Measurements from ENCODE around the gene CMTM3.

The CMTM3 gene

GRCh38 chr16:66656547-66656946 lies 52.0 kb downstream of the CMTM3 start:
- TF ChIP-seq POLR2AphosphoS5 (IDR thresholded peaks at IDR 0.05; ENCODE audit: low read depth), result no peak
- DNase-seq (ENCODE audit: low read depth in 1 of 2, low spot score in 1 of 2), result no peak
- Histone ChIP-seq H3K27ac (replicated peaks) (no peak overlapping the region), H3K27me3 (ENCODE audit: insufficient read depth, poor library complexity, severe bottlenecking) (no peaks in the 10 kb centered on the region), H3K4me3 (replicated peaks; ENCODE audit: insufficient read depth, low read length) (no peak overlapping the region)

GRCh38 chr16:66658143-66658859 lies 53.8 kb downstream of the CMTM3 start:
- no peak for DNase-seq (ENCODE audit: low read depth in 1 of 2, low spot score in 1 of 2)
- Histone ChIP-seq H3K4me3 (replicated peaks; ENCODE audit: insufficient read depth, low read length) (no peak overlapping the region), H3K27me3 (ENCODE audit: insufficient read depth, poor library complexity, severe bottlenecking) (no peaks in the 10 kb centered on the region), H3K27ac (replicated peaks) (no peak overlapping the region)
- TF ChIP-seq SPI1 (IDR thresholded peaks at IDR 0.05; ENCODE audit: borderline replicate concordance, low read depth) (no peak), REST (IDR thresholded peaks at IDR 0.05; ENCODE audit: insufficient replicate concordance, low read depth) (no peak), GABPA (IDR thresholded peaks at IDR 0.05; ENCODE audit: low read depth) (no peak), CTCF (IDR thresholded peaks at IDR 0.05; ENCODE audit: insufficient read depth, low read length) (no peak), POLR2AphosphoS5 (IDR thresholded peaks at IDR 0.05; ENCODE audit: low read depth) (no peak)

GRCh38 chr16:66658860-66659190 lies 54.3 kb downstream of the CMTM3 start:
- TF ChIP-seq POLR2AphosphoS5 (IDR thresholded peaks at IDR 0.05; ENCODE audit: low read depth), result no peak
- no peak for TF ChIP-seq REST (IDR thresholded peaks at IDR 0.05; ENCODE audit: insufficient replicate concordance, low read depth)
- no peak for DNase-seq (ENCODE audit: low read depth in 1 of 2, low spot score in 1 of 2)
- Histone ChIP-seq H3K4me3 (replicated peaks; ENCODE audit: insufficient read depth, low read length) (no peak overlapping the region), H3K27ac (replicated peaks) (no peak overlapping the region), H3K27me3 (ENCODE audit: insufficient read depth, poor library complexity, severe bottlenecking) (no peaks in the 10 kb centered on the region)

GRCh38 chr16:66660422-66661209 lies 56.1 kb downstream of the CMTM3 start:
- TF ChIP-seq SPI1 (IDR thresholded peaks at IDR 0.05; ENCODE audit: borderline replicate concordance, low read depth), result peak; percentile 94
- TF ChIP-seq POLR2AphosphoS5 (IDR thresholded peaks at IDR 0.05; ENCODE audit: low read depth), result no peak
- no peak for TF ChIP-seq REST (IDR thresholded peaks at IDR 0.05; ENCODE audit: insufficient replicate concordance, low read depth)
- no peaks in the 10 kb centered on the region for H3K27me3 ChIP-seq (ENCODE audit: insufficient read depth, poor library complexity, severe bottlenecking)
- peak in 1 of 2 experiments; percentile 57 for DNase-seq (ENCODE audit: low read depth in 1 of 2, low spot score in 1 of 2)
- H3K4me3 ChIP-seq (replicated peaks; ENCODE audit: insufficient read depth, low read length), result no peak overlapping the region
- H3K27ac ChIP-seq (replicated peaks), result peak overlapping the region; percentile 0; the same call in 1 of the 2 replicates

All from HL-60 (cell line).